Inferior parietal cortex (tissue), 1 donor: Measurements from ENCODE around the gene WDR81.
"Not testable (repeated sequence)": the region's sequence is repeated elsewhere in the genome, so short reads cannot be mapped to it uniquely, and the experiment has no call there.

Source experiments
- DNase-seq: peaks from one replicate; pipeline ENCODE4 v3.0.0-alpha.2; 2016; ENCODE audit errors: extremely low spot score

The WDR81 gene

DNA sequence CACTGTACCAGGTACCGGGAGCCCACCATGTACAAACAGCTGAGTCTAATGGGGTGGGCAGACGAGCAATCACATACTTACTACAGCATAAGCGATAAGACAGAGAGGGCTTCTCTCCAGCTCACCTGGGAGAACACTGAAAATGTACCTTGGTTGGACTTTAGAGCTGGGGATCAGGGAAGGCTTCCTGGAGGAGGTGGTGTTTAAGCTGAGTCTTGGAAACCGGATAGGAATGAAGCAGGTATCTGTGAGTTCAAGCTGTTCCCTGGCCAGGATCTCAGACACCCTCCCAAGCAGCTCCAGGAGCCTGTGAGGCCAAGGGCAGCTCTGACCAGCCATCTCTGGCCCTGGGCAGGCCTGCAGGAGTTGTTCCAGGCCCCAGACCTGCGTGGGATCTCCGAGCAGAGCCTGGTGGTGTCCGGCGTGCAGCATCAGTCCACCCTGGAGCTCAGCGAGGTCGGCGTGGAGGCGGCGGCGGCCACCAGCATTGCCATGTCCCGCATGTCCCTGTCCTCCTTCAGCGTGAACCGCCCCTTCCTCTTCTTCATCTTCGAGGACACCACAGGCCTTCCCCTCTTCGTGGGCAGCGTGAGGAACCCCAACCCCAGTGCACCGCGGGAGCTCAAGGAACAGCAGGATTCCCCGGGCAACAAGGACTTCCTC, 29.4 kb downstream of the WDR81 start:
- DNase-seq, result no peak

DNA sequence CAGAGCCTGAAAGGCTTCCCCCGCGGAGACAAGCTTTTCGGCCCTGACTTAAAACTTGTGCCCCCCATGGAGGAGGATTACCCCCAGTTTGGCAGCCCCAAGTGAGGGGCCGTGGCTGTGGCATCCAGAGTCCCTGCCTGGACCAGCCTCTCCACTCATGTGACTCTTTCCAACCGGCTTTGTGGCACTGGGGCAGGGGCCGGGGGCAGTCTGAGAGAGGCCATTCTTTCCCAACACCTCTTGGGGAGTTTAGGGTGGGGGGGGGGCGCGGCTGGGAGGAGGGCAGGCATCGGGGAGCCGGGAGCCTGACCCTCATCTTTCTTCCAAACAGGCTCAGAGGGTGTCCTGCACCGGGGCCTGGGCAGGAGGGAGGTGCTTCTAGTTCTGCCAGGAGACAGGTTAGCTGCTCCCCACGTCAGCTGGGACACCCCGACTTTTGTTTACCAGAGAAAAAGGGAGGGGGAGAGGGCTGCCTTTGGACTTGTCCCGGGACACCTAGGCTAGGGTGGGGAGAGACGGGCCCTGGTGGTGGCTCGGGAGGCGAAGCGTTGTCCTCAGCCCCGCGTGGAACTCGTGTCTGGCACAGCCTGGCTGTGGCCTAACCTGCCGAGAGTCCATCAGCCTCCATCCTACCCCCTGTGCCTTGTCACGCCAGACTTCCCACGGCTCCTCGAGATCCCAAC, 30.1 kb downstream of the WDR81 start:
- no peak for DNase-seq

DNA sequence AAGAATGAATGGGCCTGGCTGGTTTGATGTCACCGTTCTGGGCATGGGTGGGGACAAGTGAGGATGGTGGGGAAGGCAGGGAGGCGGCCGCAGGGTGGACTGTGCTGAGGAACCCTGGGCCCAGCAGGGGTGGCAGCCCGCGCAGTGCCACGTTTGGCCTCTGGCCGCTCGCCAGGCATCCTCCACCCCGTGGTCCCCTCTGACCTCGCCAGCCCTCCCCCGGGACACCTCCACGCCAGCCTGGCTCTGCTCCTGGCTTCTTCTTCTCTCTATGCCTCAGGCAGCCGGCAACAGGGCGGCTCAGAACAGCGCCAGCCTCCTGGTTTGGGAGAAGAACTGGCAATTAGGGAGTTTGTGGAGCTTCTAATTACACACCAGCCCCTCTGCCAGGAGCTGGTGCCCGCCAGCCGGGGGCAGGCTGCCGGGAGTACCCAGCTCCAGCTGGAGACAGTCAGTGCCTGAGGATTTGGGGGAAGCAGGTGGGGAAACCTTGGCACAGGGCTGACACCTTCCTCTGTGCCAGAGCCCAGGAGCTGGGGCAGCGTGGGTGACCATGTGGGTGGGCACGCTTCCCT, 30.8 kb downstream of the WDR81 start:
- no peak for DNase-seq

DNA sequence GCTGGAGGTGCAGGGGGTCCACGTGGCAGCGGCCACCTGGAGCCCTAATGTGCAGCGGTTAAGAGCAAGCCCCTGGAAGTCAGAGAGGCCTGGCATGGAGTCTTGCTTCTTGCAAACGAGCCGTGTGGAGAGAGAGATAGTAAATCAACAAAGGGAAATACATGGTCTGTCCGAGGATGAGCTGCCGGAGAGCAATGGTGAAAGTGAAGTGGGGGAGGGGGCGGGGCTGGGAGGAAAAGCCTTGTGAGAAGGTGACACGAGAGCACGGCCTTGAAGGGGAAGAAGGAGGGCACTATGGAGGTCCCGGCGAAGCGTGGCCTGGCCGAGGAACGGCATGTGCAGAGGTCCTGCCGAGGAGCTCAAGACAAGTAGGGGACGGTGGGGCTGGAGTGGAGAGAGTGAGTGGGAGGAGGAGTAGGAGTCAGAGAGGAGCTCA, 31.3 kb downstream of the WDR81 start:
- DNase-seq, result no peak

DNA sequence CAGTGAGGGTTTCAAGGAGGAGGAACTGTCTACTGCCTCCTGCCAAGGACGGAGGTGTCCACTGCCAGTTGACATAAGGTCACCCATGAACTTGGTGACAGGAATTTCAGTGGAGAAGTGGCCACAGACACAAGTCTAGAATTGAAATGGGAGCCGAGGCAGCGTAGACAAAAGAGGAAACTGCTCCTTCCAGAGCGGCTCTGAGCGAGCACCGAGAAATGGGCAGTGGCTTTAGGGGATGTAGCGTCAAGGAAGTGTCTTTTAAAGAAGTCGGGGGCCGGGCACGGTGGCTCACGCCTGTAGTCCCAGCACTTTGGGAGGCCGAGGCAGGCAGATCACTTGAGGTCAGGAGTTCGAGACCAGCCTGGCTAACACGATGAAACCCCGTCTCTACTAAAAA, 34.3 kb downstream of the WDR81 start:
- no peak for DNase-seq

DNA sequence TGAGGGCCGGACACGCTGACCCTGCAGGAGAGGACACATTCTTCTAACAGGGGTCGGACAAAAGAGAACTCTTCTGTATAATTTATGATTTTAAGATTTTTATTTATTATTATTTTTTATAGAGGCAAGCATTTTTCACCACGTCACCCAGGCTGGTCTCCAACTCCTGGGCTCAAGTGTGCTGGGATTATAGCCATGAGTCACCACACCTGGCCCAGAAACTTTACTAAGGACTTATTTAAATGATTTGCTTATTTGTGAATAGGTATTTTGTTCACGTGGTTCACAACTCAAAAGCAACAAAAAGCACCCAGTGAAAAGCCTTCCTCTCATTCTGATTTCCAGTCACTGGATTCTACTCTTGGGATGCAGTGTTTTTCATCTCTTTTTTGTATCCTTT, 35.0 kb downstream of the WDR81 start:
- DNase-seq, result no peak

DNA sequence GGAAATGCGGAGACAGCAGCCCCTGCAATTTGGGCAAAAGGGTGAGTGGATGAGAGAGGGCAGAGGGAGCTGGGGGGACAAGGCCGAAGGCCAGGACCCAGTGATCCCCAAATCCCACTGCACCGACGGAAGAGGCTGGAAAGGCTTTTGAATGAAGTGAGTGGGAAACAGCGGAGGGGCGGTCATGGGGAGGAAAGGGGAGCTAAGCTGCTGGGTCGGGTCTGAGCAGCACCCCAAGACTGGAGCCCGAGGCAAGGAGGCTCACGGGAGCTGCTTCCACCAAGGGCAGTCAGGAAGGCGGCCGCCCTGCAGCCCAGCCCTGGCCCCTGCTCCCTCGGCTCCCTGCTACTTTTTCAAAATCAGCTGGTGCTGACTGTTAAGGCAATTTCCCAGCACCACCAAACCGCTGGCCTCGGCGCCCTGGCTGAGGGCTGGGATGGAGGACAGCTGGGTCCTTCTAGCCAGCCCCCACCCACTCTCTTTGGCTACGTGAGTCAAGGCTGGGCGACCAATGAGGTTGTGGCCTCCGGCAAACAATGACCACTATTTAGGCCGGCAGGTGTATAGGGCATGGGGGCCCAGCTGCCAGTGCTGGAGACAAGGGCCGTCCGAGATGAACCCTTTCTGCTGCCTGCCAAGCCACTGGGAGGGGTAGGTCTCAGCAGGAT, 37.9 kb downstream of the WDR81 start:
- no peak for DNase-seq

DNA sequence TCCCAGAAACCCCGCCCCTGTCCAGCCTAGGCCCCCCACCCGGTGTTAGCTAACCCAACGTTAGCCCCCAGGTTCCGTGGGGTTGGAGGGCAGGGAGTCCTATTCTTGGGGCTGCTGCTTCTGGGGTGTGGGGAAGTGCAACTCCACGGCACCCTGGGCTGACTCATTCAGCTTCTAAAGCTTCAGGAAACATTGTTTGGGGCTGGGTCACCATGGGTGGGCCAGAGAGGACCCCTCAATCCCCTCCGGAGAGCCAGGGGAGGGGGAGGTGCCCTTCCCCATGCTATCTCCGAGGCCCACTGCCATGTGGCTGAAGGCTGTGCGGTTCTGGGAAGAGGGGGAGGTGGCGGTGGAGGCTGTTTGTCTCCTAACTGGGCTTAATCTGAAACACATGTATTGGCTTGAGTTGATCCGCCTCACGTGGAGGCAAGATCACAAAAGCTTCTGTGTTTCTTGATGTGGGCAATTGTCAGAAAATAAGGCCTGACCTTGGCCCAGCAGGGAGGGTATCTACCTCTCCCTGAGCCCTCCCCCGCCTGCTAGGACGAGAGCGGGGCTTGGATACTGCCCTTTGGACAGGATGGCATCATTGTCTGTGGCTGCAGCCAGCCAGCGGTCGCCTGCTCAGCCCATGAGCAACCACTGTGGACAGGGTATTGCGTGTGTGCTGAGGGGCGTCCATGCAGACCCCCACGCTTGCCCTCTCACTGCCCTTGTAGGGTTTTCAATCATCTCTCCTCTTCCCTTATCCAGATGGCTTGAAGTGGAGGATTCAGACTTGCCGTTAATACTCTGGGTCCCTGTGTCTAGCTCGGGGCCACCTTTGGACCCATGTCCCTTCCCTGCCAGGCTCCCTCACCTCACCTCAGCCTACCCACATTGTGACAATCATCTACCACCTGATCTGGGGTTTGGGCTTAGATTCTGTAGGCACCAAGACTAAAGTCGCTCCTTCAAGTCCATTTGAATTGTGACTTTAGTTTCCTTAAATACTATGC, 38.7 kb downstream of the WDR81 start:
- DNase-seq, result no peak

DNA sequence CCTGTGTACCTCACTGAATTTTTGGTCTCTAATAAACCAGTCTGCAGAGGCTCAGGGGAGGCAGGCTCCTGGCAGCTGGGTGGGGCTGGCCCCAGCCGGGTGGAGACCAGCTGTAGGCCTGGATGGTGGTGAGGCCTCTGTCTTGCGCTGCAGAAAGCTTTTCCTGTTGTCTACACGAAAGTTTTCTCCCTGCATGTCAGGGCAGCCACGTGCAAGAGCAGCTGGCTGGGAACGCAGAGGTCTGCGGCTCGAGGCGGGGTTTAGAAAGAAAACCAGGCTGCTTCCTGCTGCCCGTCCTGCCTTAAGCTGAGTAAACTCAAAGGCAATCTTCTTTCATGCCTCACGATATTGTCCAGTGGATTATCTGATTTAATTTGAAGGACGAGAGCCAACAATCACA, 39.8 kb downstream of the WDR81 start:
- no peak for DNase-seq

DNA sequence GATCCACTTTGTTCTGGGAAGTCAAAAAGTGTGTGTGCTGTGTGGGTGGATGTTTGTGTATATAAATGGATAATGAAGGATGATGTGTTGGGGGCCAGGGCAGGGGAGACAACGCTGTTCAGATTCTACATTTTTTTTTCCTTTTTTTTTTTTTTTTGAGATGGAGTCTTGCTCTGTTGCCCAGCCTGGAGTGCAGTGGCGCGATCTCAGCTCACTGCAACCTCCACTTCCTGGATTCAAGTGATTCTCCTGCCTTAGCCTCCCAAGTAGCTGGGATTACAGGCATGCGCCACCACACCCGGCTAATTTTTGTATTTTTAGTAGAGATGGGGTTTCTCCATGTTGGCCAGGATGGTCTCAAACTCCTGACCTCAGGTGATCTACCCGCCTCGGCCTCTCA, 40.2 kb downstream of the WDR81 start:
- not testable (repeated sequence) for DNase-seq

DNA sequence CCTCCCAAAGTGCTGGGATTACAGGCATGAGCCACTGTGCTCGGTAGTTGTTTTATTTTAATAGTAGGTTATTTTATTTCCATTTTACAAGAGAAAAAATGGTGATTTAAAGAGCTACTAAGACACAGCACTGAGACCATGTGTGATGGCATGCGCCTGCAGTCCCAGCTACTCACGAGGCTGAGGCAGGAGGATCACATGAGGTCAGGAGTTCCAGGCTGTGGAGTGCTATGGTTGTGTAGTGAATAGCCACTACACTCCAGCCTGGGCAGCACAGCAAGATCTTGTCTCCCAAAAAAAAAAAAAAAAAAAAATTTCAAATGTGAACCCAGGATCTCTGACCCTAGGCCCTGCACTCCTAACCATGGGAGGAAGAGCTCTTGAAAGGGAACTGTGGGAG, 41.1 kb downstream of the WDR81 start:
- no peak for DNase-seq

DNA sequence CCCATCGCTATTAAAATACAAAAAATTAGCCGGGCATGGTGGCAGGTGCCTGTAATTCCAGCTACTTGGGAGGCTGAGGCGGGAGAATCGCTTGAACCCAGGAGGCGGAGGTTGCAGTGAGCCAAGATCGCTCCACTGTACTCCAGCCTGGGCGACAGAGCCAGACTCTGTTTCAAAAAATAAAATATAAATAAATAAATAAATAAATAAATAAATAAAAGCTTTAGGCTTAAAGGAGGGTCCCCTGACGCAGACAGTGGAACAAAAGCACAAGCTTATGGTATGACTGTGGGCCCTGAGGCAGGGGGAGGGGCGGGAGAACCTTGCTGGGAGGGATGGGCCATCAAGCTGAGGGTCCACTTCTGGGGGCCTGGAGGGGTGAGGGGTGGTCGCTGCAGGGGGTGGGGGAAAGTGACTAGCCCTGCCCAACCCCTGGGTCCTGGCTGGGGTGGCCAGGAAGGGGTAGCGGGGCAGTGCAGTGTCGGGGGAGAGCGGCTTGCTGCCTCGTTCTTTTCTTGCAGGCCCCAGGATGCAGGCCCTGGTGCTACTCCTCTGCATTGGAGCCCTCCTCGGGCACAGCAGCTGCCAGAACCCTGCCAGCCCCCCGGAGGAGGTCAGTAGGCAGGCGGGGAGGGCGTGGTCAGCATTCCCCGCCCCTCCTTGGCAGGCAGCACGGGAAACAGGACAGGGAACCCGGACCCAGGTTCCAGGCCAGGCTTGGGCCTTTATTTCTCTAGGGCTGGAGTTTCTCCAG, 42.1 kb downstream of the WDR81 start:
- DNase-seq, result no peak

DNA sequence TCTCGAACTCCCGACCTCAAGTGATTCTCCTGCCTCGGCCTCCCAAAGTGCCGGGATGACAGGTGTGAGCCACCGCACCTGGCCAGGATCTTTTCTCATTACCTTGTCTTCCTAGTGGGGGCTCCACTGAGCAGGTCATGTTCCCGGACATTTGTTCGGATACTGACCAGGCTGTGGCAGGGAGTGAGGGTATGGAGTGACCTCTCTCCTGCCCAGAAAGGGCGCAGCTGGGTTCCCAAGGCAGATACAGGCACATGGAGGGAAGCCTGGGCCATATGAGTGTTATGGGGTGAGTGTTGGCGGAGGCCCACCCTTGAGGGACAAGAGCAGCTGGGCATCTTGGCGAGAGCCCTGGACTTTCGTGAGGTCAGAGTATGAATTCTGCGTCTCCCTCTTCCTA, 42.9 kb downstream of the WDR81 start:
- DNase-seq, result no peak

DNA sequence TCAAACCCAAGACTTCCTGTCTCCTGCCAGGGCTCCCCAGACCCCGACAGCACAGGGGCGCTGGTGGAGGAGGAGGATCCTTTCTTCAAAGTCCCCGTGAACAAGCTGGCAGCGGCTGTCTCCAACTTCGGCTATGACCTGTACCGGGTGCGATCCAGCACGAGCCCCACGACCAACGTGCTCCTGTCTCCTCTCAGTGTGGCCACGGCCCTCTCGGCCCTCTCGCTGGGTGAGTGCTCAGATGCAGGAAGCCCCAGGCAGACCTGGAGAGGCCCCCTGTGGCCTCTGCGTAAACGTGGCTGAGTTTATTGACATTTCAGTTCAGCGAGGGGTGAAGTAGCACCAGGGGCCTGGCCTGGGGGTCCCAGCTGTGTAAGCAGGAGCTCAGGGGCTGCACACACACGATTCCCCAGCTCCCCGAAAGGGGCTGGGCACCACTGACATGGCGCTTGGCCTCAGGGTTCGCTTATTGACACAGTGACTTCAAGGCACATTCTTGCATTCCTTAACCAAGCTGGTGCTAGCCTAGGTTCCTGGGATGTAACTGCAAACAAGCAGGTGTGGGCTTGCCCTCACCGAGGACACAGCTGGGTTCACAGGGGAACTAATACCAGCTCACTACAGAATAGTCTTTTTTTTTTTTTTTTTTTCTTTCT, 45.4 kb downstream of the WDR81 start:
- DNase-seq, result no peak

DNA sequence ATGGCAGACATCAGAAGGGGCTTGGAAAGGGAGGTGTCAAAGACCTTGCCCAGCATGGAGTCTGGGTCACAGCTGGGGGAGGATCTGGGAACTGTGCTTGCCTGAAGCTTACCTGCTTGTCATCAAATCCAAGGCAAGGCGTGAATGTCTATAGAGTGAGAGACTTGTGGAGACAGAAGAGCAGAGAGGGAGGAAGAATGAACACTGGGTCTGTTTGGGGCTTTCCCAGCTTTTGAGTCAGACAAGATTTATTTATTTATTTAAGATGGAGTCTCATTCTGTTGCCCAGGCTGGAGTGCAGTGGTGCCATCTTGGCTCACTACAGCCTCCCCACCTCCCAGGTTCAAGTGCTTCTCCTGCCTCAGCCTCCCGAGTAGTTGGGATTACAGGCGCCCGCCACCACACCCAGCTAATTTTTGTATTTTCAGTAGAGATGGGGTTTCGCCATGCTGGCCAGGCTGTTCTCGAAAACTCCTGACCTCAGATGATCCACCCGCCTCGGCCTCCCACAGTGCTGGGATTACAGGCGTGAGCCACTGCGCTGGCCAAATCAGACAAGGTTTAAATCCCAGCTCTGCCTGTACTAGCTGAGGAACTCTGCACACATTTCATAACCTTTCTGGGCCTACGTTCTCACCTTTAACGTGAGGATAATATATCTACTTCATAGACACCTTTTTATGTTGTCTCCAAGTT, 48.6 kb downstream of the WDR81 start:
- not testable (repeated sequence) for DNase-seq

DNA sequence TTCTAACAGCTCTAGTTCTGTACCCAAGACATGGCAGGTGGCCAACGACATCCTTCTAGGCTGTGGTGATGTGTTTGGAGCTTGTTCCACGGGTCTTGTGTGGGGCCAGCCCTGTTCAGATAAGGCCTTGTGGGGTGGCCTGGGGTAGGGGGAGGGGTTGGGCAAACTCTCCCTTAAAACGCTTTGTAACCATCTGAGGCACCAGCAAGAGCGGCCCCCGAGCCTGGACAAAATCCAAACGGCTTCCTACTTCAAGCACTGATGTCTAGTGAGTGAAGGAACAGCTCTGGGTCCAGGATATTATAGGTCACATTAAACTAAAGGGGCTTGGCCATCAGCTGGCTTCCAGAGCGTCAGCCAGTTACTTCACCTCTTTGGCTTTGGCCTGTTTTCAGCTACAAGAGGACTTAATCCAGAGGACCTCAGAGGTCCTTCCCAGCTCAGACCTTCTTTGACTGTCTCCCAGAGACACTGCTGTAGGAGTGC, 49.2 kb downstream of the WDR81 start:
- DNase-seq, result no peak

DNA sequence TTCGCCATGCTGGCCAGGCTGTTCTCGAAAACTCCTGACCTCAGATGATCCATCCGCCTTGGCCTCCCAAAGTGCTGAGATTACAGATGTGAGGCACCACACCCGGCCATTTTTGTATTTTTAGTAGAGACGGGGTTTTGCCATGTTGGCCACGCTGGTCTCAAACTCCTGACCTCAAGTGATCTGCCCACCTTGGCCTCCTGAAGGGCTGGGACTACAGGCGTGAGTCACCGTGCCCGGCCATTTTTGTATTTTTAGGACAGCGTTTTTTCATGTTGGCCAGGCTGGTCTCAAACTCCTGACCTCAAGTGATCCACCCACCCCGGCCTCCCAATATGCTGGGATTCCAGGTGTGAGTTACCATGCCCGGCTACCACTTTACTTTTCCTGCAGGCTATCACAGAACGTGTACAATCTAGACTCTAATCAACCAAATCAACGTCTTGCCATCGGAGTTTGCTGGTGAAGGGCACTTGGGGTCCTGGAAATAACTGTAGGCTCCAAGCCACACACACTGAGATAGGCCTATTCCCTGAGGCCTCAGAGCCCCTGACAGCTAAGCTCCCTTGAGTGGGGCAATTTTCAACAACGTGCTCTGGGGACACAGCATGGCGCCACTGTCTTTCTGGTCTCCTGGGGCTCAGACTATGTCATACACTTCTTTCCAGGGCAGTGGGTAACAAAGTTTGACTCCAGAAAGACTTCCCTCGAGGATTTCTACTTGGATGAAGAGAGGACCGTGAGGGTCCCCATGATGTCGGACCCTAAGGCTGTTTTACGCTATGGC, 50.1 kb downstream of the WDR81 start:
- no peak for DNase-seq

DNA sequence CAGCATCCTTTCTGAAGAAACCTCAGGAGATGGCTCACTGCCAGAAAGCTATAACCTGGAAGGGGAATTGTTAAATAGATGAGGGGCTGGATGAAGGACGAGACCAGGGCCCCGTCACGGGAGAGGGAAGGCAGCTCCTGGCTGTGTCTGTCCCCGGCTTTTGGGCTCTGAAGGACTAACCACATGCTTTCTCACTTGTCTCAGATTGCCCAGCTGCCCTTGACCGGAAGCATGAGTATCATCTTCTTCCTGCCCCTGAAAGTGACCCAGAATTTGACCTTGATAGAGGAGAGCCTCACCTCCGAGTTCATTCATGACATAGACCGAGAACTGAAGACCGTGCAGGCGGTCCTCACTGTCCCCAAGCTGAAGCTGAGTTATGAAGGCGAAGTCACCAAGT, 51.8 kb downstream of the WDR81 start:
- DNase-seq, result no peak

DNA sequence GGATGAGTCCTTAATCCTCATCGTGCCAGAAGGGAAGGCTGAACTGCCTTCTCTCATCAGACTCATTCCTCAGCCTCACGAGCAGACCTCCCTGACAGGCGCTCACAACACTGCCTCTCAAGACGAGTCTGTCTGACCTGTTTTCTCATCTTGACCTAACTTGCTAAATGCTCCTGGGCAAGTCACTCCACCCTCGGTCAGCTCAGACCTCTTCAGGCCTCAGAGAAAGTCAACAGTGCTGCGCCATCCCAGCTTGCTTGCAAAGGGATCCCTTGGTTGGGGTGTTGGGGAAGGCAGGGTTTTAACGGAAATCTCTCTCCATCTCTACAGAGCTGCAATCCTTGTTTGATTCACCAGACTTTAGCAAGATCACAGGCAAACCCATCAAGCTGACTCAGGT, 52.4 kb downstream of the WDR81 start:
- DNase-seq, result no peak
